H1 (cell line): Measurements from ENCODE around the gene MYO1F. TPM values are rescaled to one million over a fixed set of nuclear protein-coding genes. Genes with fewer than 3 reads are reported as not detected.
A peak's percentile ranks its signal among the peaks of the same experiment; 100 is the strongest.

Experiments
- CTCF ChIA-PET: fragments of 300-600 bp; sonication (Branson Sonifier 250); formaldehyde crosslinking; loops from one replicate; lab custom pipeline; 2021; ENCODE audit not compliant: partially characterized antibody; lab: Charles Lee
- POLR2A ChIA-PET: fragments of 300-600 bp; sonication (Branson Sonifier 250); formaldehyde crosslinking; loops from one replicate; lab custom pipeline; 2021; ENCODE audit warnings: inconsistent platforms; ENCODE audit not compliant: partially characterized antibody; lab: Charles Lee
- DNase-seq, 2 experiments: peaks; one replicate each; pipeline versions ENCODE4 v3.0.0 to v3.0.0-alpha.2; 2010 to 2022; ENCODE audit warnings: low spot score in 2 of 2, low read depth in 1 of 2, mixed read lengths in 1 of 2
- FAIRE-seq: peaks from 2 replicates; lab custom pipeline; 2011; peaks lifted over from hg19 to GRCh38; lab: Jason Lieb, UNC
- H2AFZ ChIP-seq: 2 replicates; pipeline ENCODE4 v1.8.1; 2012; ENCODE audit warnings: low read length, inconsistent platforms
- H2AK5ac ChIP-seq: 2 replicates; pipeline ENCODE4 v1.6.1; 2013; ENCODE audit warnings: low read depth, low read length
- H2BK120ac ChIP-seq: replicated peaks from 2 replicates; pipeline ENCODE3; 2013; ENCODE audit warnings: low read depth, low read length, inconsistent platforms
- H2BK12ac ChIP-seq: 2 replicates; pipeline ENCODE4 v1.6.1; 2013; ENCODE audit warnings: low read depth, low read length
- H2BK15ac ChIP-seq: 2 replicates; pipeline ENCODE4 v1.6.1; 2013; ENCODE audit warnings: low read length
- H2BK20ac ChIP-seq: 2 replicates; pipeline ENCODE4 v1.6.1; 2013; ENCODE audit warnings: low read length
- H2BK5ac ChIP-seq: 2 replicates; pipeline ENCODE4 v1.6.1; 2013; ENCODE audit warnings: low read depth, low read length
- H3K14ac ChIP-seq: 2 replicates; pipeline ENCODE4 v1.6.1; 2013; ENCODE audit warnings: inconsistent platforms; ENCODE audit not compliant: insufficient read length
- H3K18ac ChIP-seq: 2 replicates; pipeline ENCODE4 v1.6.1; 2013; ENCODE audit warnings: low read length; ENCODE audit errors: extremely low read depth
- H3K23ac ChIP-seq: 2 replicates; pipeline ENCODE4 v1.6.1; 2013; ENCODE audit warnings: inconsistent platforms; ENCODE audit not compliant: insufficient read length
- H3K23me2 ChIP-seq: 2 replicates; pipeline ENCODE4 v1.6.1; 2013; ENCODE audit warnings: low read depth, low read length
- H3K27ac ChIP-seq: 2 replicates; pipeline ENCODE4 v1.6.1; 2011; ENCODE audit warnings: low read depth, low read length, inconsistent platforms
- H3K27me3 ChIP-seq, 4 experiments: replicated peaks in 1 of 4; 1 replicate in 1 of 4; 2 replicates in 3 of 4; pipeline versions ENCODE4 v1.6.1 to v1.8.1; 2011 to 2013; ENCODE audit warnings: low read length in 3 of 4, mild to moderate bottlenecking in 3 of 4, inconsistent platforms in 2 of 4, mixed read lengths in 2 of 4, moderate library complexity in 1 of 4; ENCODE audit not compliant: control insufficient read depth in 3 of 4, insufficient read depth in 3 of 4; ENCODE audit errors: extremely low read depth in 1 of 4
- H3K36me3 ChIP-seq, 4 experiments: 2 replicates each; pipeline versions ENCODE4 v1.6.1 to v1.8.1; 2011 to 2013; ENCODE audit warnings: mild to moderate bottlenecking in 4 of 4, low read length in 3 of 4, moderate library complexity in 2 of 4, control low read depth in 1 of 4, inconsistent platforms in 1 of 4; ENCODE audit not compliant: insufficient read depth in 4 of 4, control insufficient read depth in 2 of 4
- H3K4ac ChIP-seq: replicated peaks from 2 replicates; pipeline ENCODE3; 2013; ENCODE audit warnings: low read length, low read depth, mixed read lengths, inconsistent platforms; ENCODE audit not compliant: insufficient read length
- H3K4me1 ChIP-seq, 4 experiments: replicated peaks in 1 of 4; 1 replicate in 1 of 4; 2 replicates in 3 of 4; pipeline versions ENCODE4 v1.6.1 to v1.8.1; 2011 to 2013; ENCODE audit warnings: low read length in 3 of 4, inconsistent platforms in 2 of 4, mixed read lengths in 1 of 4; ENCODE audit not compliant: insufficient read depth in 4 of 4, control insufficient read depth in 3 of 4
- H3K4me2 ChIP-seq, 2 experiments: 2 replicates each; pipeline versions ENCODE4 v1.6.1 to v1.8.1; 2011 to 2013; ENCODE audit warnings: low read depth in 2 of 2, low read length in 2 of 2, control low read depth in 1 of 2, inconsistent platforms in 1 of 2, mild to moderate bottlenecking in 1 of 2; ENCODE audit not compliant: insufficient read depth in 1 of 2
- H3K4me3 ChIP-seq, 4 experiments: fragments of 200-600, 300-600 bp in 1 of 4; sonication (generic), shearing (Covaris generic), sonication (Bioruptor Twin) in 1 of 4; 2 replicates each; pipeline versions ENCODE4 v1.5.1 to v1.8.1; 2011 to 2016; ENCODE audit warnings: low read length in 4 of 4, low read depth in 3 of 4, control low read depth in 2 of 4, inconsistent platforms in 2 of 4, mild to moderate bottlenecking in 2 of 4, mixed read lengths in 1 of 4, moderate library complexity in 1 of 4; ENCODE audit not compliant: insufficient read depth in 2 of 4; ENCODE audit errors: extremely low read depth in 1 of 4
- H3K56ac ChIP-seq: replicated peaks from 2 replicates; pipeline ENCODE3; 2013; ENCODE audit warnings: low read depth, mild to moderate bottlenecking, mixed read lengths, low read length, inconsistent platforms; ENCODE audit not compliant: insufficient read length
- H3K79me1 ChIP-seq: 2 replicates; pipeline ENCODE4 v1.6.1; 2013; ENCODE audit warnings: low read depth, low read length, control low read depth
- H3K79me2 ChIP-seq, 2 experiments: 2 replicates each; pipeline versions ENCODE4 v1.6.1 to v1.8.1; 2012 to 2013; ENCODE audit warnings: low read length in 2 of 2, mild to moderate bottlenecking in 2 of 2, inconsistent platforms in 1 of 2; ENCODE audit not compliant: insufficient read depth in 2 of 2, control insufficient read depth in 1 of 2
- H3K9ac ChIP-seq, 4 experiments: replicated peaks in 1 of 4; 1 replicate in 1 of 4; 2 replicates in 3 of 4; pipeline versions ENCODE4 v1.6.1 to v1.8.1; 2011 to 2013; ENCODE audit warnings: low read depth in 3 of 4, low read length in 3 of 4, control low read depth in 2 of 4, mild to moderate bottlenecking in 2 of 4, moderate library complexity in 2 of 4, inconsistent platforms in 1 of 4; ENCODE audit errors: extremely low read depth in 1 of 4
- H3K9me3 ChIP-seq, 2 experiments: 2 replicates each; pipeline versions ENCODE4 v1.6.1 to v1.8.1; 2012 to 2013; ENCODE audit warnings: mild to moderate bottlenecking in 2 of 2, moderate library complexity in 2 of 2, control low read depth in 1 of 2, inconsistent platforms in 1 of 2, low read depth in 1 of 2, low read length in 1 of 2, mixed read lengths in 1 of 2; ENCODE audit not compliant: insufficient read depth in 2 of 2
- H4K20me1 ChIP-seq, 2 experiments: replicated peaks in 1 of 2; 2 replicates each; pipeline versions ENCODE3 to v1.8.1; 2011 to 2013; ENCODE audit warnings: inconsistent platforms in 2 of 2, low read length in 2 of 2, mild to moderate bottlenecking in 1 of 2; ENCODE audit not compliant: insufficient read depth in 2 of 2, control insufficient read depth in 1 of 2
- H4K5ac ChIP-seq: 2 replicates; pipeline ENCODE4 v1.6.1; 2013; ENCODE audit warnings: low read length, low read depth, mixed read lengths, inconsistent platforms; ENCODE audit not compliant: insufficient read length
- H4K8ac ChIP-seq: 2 replicates; pipeline ENCODE4 v1.8.0; 2013; ENCODE audit warnings: mild to moderate bottlenecking, moderate library complexity, low read length, inconsistent platforms; ENCODE audit not compliant: insufficient read depth; ENCODE audit errors: extremely low read depth
- H4K91ac ChIP-seq: replicated peaks from 2 replicates; pipeline ENCODE3; 2013; ENCODE audit warnings: low read length, mixed read lengths, inconsistent platforms; ENCODE audit not compliant: insufficient read length
- CEBPB ChIP-seq: IDR thresholded peaks from 2 replicates; pipeline ENCODE4 v1.6.1; 2012; ENCODE audit warnings: low read depth, low read length
- CREB1 ChIP-seq: IDR thresholded peaks from 2 replicates; pipeline ENCODE4 v1.6.1; 2012; ENCODE audit warnings: inconsistent platforms
- EGR1 ChIP-seq: IDR thresholded peaks from 2 replicates; pipeline ENCODE4 v1.6.1; 2011; ENCODE audit warnings: low read depth, low read length, borderline replicate concordance
- EP300 ChIP-seq, 2 experiments: IDR thresholded peaks; 1 replicate in 1 of 2; 2 replicates in 1 of 2; pipeline ENCODE4 v1.6.1; 2011 to 2012; ENCODE audit warnings: low read depth in 2 of 2, low read length in 2 of 2, mild to moderate bottlenecking in 2 of 2, borderline replicate concordance in 1 of 2, inconsistent platforms in 1 of 2, moderate library complexity in 1 of 2
- EZH2 ChIP-seq: fragments of 200-600 bp; sonication (generic); IDR thresholded peaks from 2 replicates; pipeline ENCODE4 v1.7.1; 2012; ENCODE audit warnings: low read depth, mild to moderate bottlenecking, moderate library complexity, low read length, inconsistent platforms; ENCODE audit not compliant: severe bottlenecking
- POLR2A ChIP-seq, 2 experiments: IDR thresholded peaks; 1 replicate in 1 of 2; 2 replicates in 1 of 2; pipeline ENCODE4 v1.6.1; 2011; ENCODE audit warnings: low read depth in 2 of 2, low read length in 2 of 2, mild to moderate bottlenecking in 2 of 2; ENCODE audit errors: control extremely low read depth in 1 of 2
- POU5F1 ChIP-seq: IDR thresholded peaks from 2 replicates; pipeline ENCODE4 v1.6.1; 2011; ENCODE audit warnings: low read depth, mild to moderate bottlenecking, low read length, moderate library complexity
- RXRA ChIP-seq: IDR thresholded peaks from 2 replicates; pipeline ENCODE4 v1.6.1; 2011; ENCODE audit warnings: low read depth, mild to moderate bottlenecking, low read length, moderate library complexity; ENCODE audit not compliant: insufficient read depth
- SIN3A ChIP-seq, 2 experiments: IDR thresholded peaks in 1 of 2; conservative IDR thresholded peaks in 1 of 2; 2 replicates each; pipeline ENCODE4 v1.6.1; 2011 to 2012; ENCODE audit warnings: low read length in 2 of 2, improper control_type of control experiment in 1 of 2, low read depth in 1 of 2, mild to moderate bottlenecking in 1 of 2
- SIRT6 ChIP-seq: IDR thresholded peaks from one replicate; pipeline ENCODE4 v1.7.1; 2012; ENCODE audit warnings: low read length, inconsistent platforms
- TEAD4 ChIP-seq: IDR thresholded peaks from 2 replicates; pipeline ENCODE4 v1.6.1; 2012; ENCODE audit warnings: low read depth, low read length, inconsistent platforms, mixed read lengths
- WGBS, 2 experiments: shearing (Covaris generic) in 1 of 2; methylation state at CpG; one replicate each; pipeline versions ENCODE4 v1.1.6 to v1.1.7; 2013 to 2015; ENCODE audit warnings: low lambda C conversion rate in 2 of 2, mixed read lengths in 2 of 2, inconsistent platforms in 1 of 2, low coverage in 1 of 2, missing lambda C conversion rate in 1 of 2; ENCODE audit not compliant: insufficient replicate concordance in 2 of 2, insufficient coverage in 1 of 2, insufficient read length in 1 of 2; ENCODE audit errors: extremely low coverage in 1 of 2, missing lambda C conversion rate in 1 of 2; 5-methylcytosine and 5-hydroxymethylcytosine counted together
- polyA plus RNA-seq, 7 experiments: library from polyadenylated mRNA; depleted of rRNA in 3 of 7; stranded (reverse) in 5 of 7; unstranded in 2 of 7; fragments of >200 nt in 5 of 7; fragments of 200-250 nt in 2 of 7; gene quantifications; 1 replicate in 5 of 7; 2 replicates in 1 of 7; 4 replicates in 1 of 7; pipeline versions ENCODE4 v1.2.1 to v1.2.3, GENCODE V29; 2011 to 2013; ENCODE audit warnings: missing spikeins in 2 of 7, mixed read lengths in 2 of 7
- total RNA-seq: library from RNA; stranded (reverse); fragmentation: NEBNext Ultra II Directional; extraction: Animal tissue kit (Norgen Biotek cat#: 25700); gene quantifications from 2 replicates; pipeline ENCODE4 v1.2.1, GENCODE V29; 2021
- TF ChIP-seq, protein P1 (sequence below), 3 experiments: IDR thresholded peaks; 1 replicate in 2 of 3; 2 replicates in 1 of 3; pipeline versions ENCODE4 v1.5.1 to v1.6.1; 2011; ENCODE audit warnings: low read length in 3 of 3, mild to moderate bottlenecking in 3 of 3, inconsistent platforms in 2 of 3, low read depth in 1 of 3, moderate library complexity in 1 of 3; ENCODE audit not compliant: insufficient read depth in 1 of 3; ENCODE audit errors: control extremely low read depth in 1 of 3

MYO1F gene
- total and polyA plus RNA-seq, 2 of the 8 experiments (the other 6 are each of a cell fraction or from before 2014, with no cell fraction given), result 1.4 to 4.6 TPM

DNA sequence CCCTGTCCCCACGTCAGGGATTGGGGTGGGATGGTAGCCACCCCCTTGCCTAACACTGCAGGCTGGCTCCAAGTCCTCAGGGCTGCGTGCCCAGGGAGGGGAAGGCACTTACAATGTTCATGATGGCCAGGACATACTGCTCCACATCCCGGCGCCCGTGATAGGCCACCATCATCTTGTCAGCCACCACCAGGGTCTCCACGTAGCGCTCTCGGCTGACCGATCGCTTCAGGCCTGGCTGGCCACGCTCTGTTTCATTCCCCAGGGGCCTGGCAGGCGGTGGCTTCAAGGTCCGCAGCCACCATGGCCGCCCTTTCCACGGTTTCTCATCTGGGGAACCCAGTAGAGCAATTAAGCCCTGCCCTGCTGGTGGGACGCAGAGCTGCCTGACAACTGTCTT lies 23.6 kb upstream of the MYO1F start:
- H4K20me1 ChIP-seq, result peaks cover 0 to 3% of the 10 kb centered on the region in 2 experiments
- no peak overlapping the region for H3K18ac ChIP-seq
- no peaks in the 10 kb centered on the region for H3K79me2 ChIP-seq
- DNase-seq (no peak), FAIRE-seq (no peak)
- no peak overlapping the region for H3K23ac ChIP-seq
- H4K8ac ChIP-seq, result peak overlapping the region; percentile 14; the same call in 1 of the 2 replicates
- no peak overlapping the region for H4K5ac ChIP-seq
- no peaks in the 10 kb centered on the region for H3K23me2 ChIP-seq
- H3K4me3 ChIP-seq, result no peak overlapping the region
- H3K9me3 ChIP-seq, result peaks cover 5% of the 10 kb centered on the region in 2 experiments; a peak in 3 of 4 replicates
- H3K4me2 ChIP-seq, result no peak overlapping the region
- no peak overlapping the region for H2BK15ac ChIP-seq
- no peak overlapping the region for H3K27ac ChIP-seq
- H2AFZ ChIP-seq, result no peak overlapping the region
- H3K4me1 ChIP-seq, result no peaks in the 10 kb centered on the region
- H2AK5ac ChIP-seq, result no peak overlapping the region
- WGBS, 2 experiments, result 96% methylated on average over 16 of the region's 16 CpGs; no CpG with 5 or more reads in 1 of the 2 experiments
- H3K36me3 ChIP-seq, result peaks cover 0 to 27% (median 7%) of the 10 kb centered on the region in 4 experiments; a peak in 5 of 8 replicates
- ChIA-PET CTCF (interaction anchor here (1.3 to 1.7 kb wide), 2 partner anchors 15 to 22 kb away, joined by 4 to 6 read pairs; no protein-coding TSS in a partner anchor), POLR2A (interaction anchor here (0.7 to 3.5 kb wide), 3 partner anchors 8 to 18 kb away, joined by 3 to 15 read pairs (median 3); no protein-coding TSS in a partner anchor)
- H3K9ac ChIP-seq, result no peak overlapping the region
- no peak overlapping the region for H4K91ac ChIP-seq
- no peak overlapping the region for H2BK12ac ChIP-seq
- no peak overlapping the region for H2BK120ac ChIP-seq
- H3K79me1 ChIP-seq, result peaks cover 3% of the 10 kb centered on the region; the same call in 1 of the 2 replicates
- no peak overlapping the region for H2BK5ac ChIP-seq
- no peaks in the 10 kb centered on the region for H3K27me3 ChIP-seq
- no peak overlapping the region for H2BK20ac ChIP-seq
- H3K14ac ChIP-seq, result no peak overlapping the region
- no peak overlapping the region for H3K4ac ChIP-seq
- H3K56ac ChIP-seq, result no peak overlapping the region
- TF ChIP-seq SIN3A (conservative IDR thresholded peaks at IDR 0.05 in 1 of 2, IDR thresholded peaks at IDR 0.05 in 1 of 2; ENCODE audit: low read depth in 1 of 2, low read length in 2 of 2), result no peak
- no peak for TF ChIP-seq POU5F1
- no peak for TF ChIP-seq CEBPB
- TF ChIP-seq EP300 (IDR thresholded peaks at IDR 0.05; ENCODE audit: borderline replicate concordance in 1 of 2, low read depth in 2 of 2, low read length in 2 of 2), result no peak
- no peak for TF ChIP-seq TEAD4
- TF ChIP-seq CREB1, result no peak
- no peak for TF ChIP-seq SIRT6
- TF ChIP-seq, protein P1, sequence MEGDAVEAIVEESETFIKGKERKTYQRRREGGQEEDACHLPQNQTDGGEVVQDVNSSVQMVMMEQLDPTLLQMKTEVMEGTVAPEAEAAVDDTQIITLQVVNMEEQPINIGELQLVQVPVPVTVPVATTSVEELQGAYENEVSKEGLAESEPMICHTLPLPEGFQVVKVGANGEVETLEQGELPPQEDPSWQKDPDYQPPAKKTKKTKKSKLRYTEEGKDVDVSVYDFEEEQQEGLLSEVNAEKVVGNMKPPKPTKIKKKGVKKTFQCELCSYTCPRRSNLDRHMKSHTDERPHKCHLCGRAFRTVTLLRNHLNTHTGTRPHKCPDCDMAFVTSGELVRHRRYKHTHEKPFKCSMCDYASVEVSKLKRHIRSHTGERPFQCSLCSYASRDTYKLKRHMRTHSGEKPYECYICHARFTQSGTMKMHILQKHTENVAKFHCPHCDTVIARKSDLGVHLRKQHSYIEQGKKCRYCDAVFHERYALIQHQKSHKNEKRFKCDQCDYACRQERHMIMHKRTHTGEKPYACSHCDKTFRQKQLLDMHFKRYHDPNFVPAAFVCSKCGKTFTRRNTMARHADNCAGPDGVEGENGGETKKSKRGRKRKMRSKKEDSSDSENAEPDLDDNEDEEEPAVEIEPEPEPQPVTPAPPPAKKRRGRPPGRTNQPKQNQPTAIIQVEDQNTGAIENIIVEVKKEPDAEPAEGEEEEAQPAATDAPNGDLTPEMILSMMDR (IDR thresholded peaks at IDR 0.05; ENCODE audit: control extremely low read depth in 1 of 3, insufficient read depth in 1 of 3, low read depth in 1 of 3, low read length in 3 of 3), result no peak
- TF ChIP-seq EZH2, result no peak
- no peak for TF ChIP-seq RXRA
- TF ChIP-seq EGR1, result no peak
- TF ChIP-seq POLR2A (IDR thresholded peaks at IDR 0.05; ENCODE audit: control extremely low read depth in 1 of 2, low read depth in 2 of 2, low read length in 2 of 2), result no peak
